AG04450 (cell line): Measurements from ENCODE around the gene SLC10A7. TPM values are rescaled to one million over a fixed set of nuclear protein-coding genes. Genes with fewer than 3 reads are reported as not detected.

ENCODE experiments used
- CTCF ChIA-PET: fragments of 300-600, 350-600 bp; formaldehyde crosslinking; extraction: SDS; loops from one replicate; lab custom pipeline; 2022; ENCODE audit warnings: antibody characterized with exemption, inconsistent platforms; lab: Charles Lee
- POLR2A ChIA-PET: fragments of 350-600 bp; formaldehyde crosslinking; extraction: SDS; loops from one replicate; lab custom pipeline; 2021; ENCODE audit warnings: antibody characterized with exemption, inconsistent platforms; lab: Yijun Ruan, JAX
- DNase-seq: peaks from one replicate; pipeline ENCODE4 v3.0.0-alpha.2; 2011; ENCODE audit warnings: low read depth, low spot score
- H3K27ac ChIP-seq: one replicate; pipeline ENCODE4 v1.5.1; 2012; ENCODE audit warnings: low read depth, low read length, control low read depth
- H3K27me3 ChIP-seq: one replicate; pipeline ENCODE4 v1.6.0; 2012; ENCODE audit warnings: low read length; ENCODE audit not compliant: control insufficient read depth, insufficient read depth
- H3K4me3 ChIP-seq: 2 replicates; pipeline ENCODE4 v1.5.1; 2011; ENCODE audit warnings: mild to moderate bottlenecking, low read depth, low read length, control low read depth
- H3K9me3 ChIP-seq: 2 replicates; pipeline ENCODE4 v1.5.1; 2012; ENCODE audit warnings: low read length; ENCODE audit not compliant: control insufficient read depth, insufficient read depth
- CTCF ChIP-seq: IDR thresholded peaks from 2 replicates; pipeline ENCODE4 v1.5.1; 2011; ENCODE audit warnings: low read depth, low read length, control low read depth, inconsistent platforms
- polyA minus RNA-seq: library from RNA; depleted of rRNA, polyadenylated mRNA; stranded (reverse); fragments of >200 nt; gene quantifications from 2 replicates; pipeline ENCODE4 v1.2.3, GENCODE V29; 2011; rRNA and poly(A)+ RNA removed
- polyA plus RNA-seq: library from polyadenylated mRNA; depleted of rRNA; stranded (reverse); fragments of >200 nt; gene quantifications from 2 replicates; pipeline ENCODE4 v1.2.3, GENCODE V29; 2011; rRNA removed

The SLC10A7 gene
- 8.9 and 13.8 TPM in 2 replicates for polyA plus RNA-seq
- polyA minus RNA-seq: 7.6 and 17.8 TPM in 2 replicates

- DNase-seq: peak; percentile 24
- CTCF ChIA-PET: no interaction called here
- H3K27me3 ChIP-seq: no peaks in the 10 kb centered on the region
- no peak for TF ChIP-seq CTCF
- H3K9me3 ChIP-seq: peaks cover 7% of the 10 kb centered on the region; the same call in 1 of the 2 replicates
- peak within 1 kb of the TSS; percentile 96 for H3K4me3 ChIP-seq
- H3K27ac ChIP-seq: peak within 1 kb of the TSS; percentile 83
- POLR2A ChIA-PET: interaction anchor here (1.8 kb wide), 1 partner anchor 178 kb away, joined by 5 read pairs; no protein-coding TSS in a partner anchor
These were observed at the start of gene SLC10A7 for GRCh38 chr4:146521541-146522097. SLC10A7 (minus strand) TSS chr4:146521940; CDS start chr4:146521717, 223 bp downstream.

- TF ChIP-seq CTCF: no peak
- no peaks in the 10 kb centered on the region for H3K27me3 ChIP-seq
- no peak for DNase-seq
- H3K9me3 ChIP-seq: no peaks in the 10 kb centered on the region
- CTCF ChIA-PET: no interaction called here
- no peak overlapping the region for H3K27ac ChIP-seq
- H3K4me3 ChIP-seq: no peak overlapping the region
- POLR2A ChIA-PET: no interaction called here
These were observed 45.7 kb upstream of the SLC10A7 start for GRCh38 chr4:146567396-146567795.

- no peaks in the 10 kb centered on the region for H3K9me3 ChIP-seq
- CTCF ChIA-PET: no interaction called here
These were observed 42.8 kb upstream of the SLC10A7 start for GRCh38 chr4:146564492-146564891.

GRCh38 chr4:146550161-146550560 lies 28.4 kb upstream of the SLC10A7 start:
- H3K4me3 ChIP-seq: no peak overlapping the region
- no peaks in the 10 kb centered on the region for H3K27me3 ChIP-seq
- POLR2A ChIA-PET: no interaction called here
- no peak for DNase-seq
- H3K9me3 ChIP-seq: no peaks in the 10 kb centered on the region
- no peak for TF ChIP-seq CTCF
- H3K27ac ChIP-seq: no peak overlapping the region
- CTCF ChIA-PET: interaction anchor here (0.7 kb wide), 1 partner anchor 138 kb away, joined by 3 read pairs; no protein-coding TSS in a partner anchor

More at GRCh38 chr4:146564492-146564891, 42.8 kb upstream of the SLC10A7 start:
- Histone ChIP-seq H3K27me3 (no peaks in the 10 kb centered on the region), H3K27ac (no peak overlapping the region), H3K4me3 (no peak overlapping the region)
- no peak for TF ChIP-seq CTCF
- POLR2A ChIA-PET: no interaction called here
- DNase-seq: no peak

- H3K4me3 ChIP-seq: no peak overlapping the region
- no peaks in the 10 kb centered on the region for H3K9me3 ChIP-seq
- CTCF ChIA-PET: no interaction called here
- no peaks in the 10 kb centered on the region for H3K27me3 ChIP-seq
- POLR2A ChIA-PET: no interaction called here
- H3K27ac ChIP-seq: no peak overlapping the region
- TF ChIP-seq CTCF: 0 out of 2 replicates have a peak, but pooled peaks have one; percentile 1
- DNase-seq: no peak
These were observed 26.7 kb upstream of the SLC10A7 start for GRCh38 chr4:146548443-146548842.
